ENCODE measurements around the gene INO80E.
A peak's percentile ranks its signal among the peaks of the same experiment; 100 is the strongest.
"Not testable (repeated sequence)": the region's sequence is repeated elsewhere in the genome, so short reads cannot be mapped to it uniquely, and the experiment has no call there.

INO80E gene

GRCh38 chr16:30011714-30012504, 15.9 kb downstream of the INO80E start:
- DNase-seq = no peak

GRCh38 chr16:30012598-30012997, 16.6 kb downstream of the INO80E start:
- DNase-seq = not testable (repeated sequence)

GRCh38 chr16:30015450-30015849, 19.4 kb downstream of the INO80E start:
- not testable (repeated sequence) for DNase-seq

- no peak for DNase-seq
Measured at GRCh38 chr16:30016555-30017276, 20.7 kb downstream of the INO80E start.

GRCh38 chr16:30017277-30017656, 21.2 kb downstream of the INO80E start:
- DNase-seq = no peak

GRCh38 chr16:30017937-30018336, 21.9 kb downstream of the INO80E start:
- DNase-seq = not testable (repeated sequence)

GRCh38 chr16:30018731-30019158, 22.7 kb downstream of the INO80E start:
- DNase-seq = peak; percentile 66

- DNase-seq = no peak
Measured at GRCh38 chr16:30022887-30023286, 26.8 kb downstream of the INO80E start, which contains the start of gene C16orf92. TSS of gene C16orf92 (plus strand) at chr16:30023198. CDS start at chr16:30023341, 143 bp downstream.

GRCh38 chr16:30023586-30023985, 27.5 kb downstream of the INO80E start:
- no peak for DNase-seq

- DNase-seq = no peak
Measured at GRCh38 chr16:30024451-30024850, 28.4 kb downstream of the INO80E start.

GRCh38 chr16:30025156-30025555, 29.1 kb downstream of the INO80E start:
- no peak for DNase-seq

GRCh38 chr16:30025574-30025973, 29.5 kb downstream of the INO80E start:
- no peak for DNase-seq

- DNase-seq = no peak
Measured at GRCh38 chr16:30026449-30026848, 30.4 kb downstream of the INO80E start.

- no peak for DNase-seq
Measured at GRCh38 chr16:30027588-30028437, 31.8 kb downstream of the INO80E start.

- DNase-seq = no peak
Measured at GRCh38 chr16:30028438-30029076, 32.5 kb downstream of the INO80E start.

- DNase-seq = no peak
Measured at GRCh38 chr16:30030011-30030685, 34.1 kb downstream of the INO80E start.

GRCh38 chr16:30030841-30031413, 34.9 kb downstream of the INO80E start, which contains the start of gene TLCD3B:
TSS of gene TLCD3B (minus strand) at chr16:30031271. CDS start at chr16:30030527, 744 bp downstream.
- no peak for DNase-seq

- no peak for DNase-seq
Measured at GRCh38 chr16:30031477-30031918, 35.5 kb downstream of the INO80E start.

- DNase-seq = peak; percentile 62
Measured at GRCh38 chr16:30032083-30032819, 36.2 kb downstream of the INO80E start.

- no peak for DNase-seq
Measured at GRCh38 chr16:30033270-30033669, 37.2 kb downstream of the INO80E start.

- no peak for DNase-seq
Measured at GRCh38 chr16:30040221-30040620, 44.2 kb downstream of the INO80E start.
